Adrenal gland (tissue), 12 donors: Measurements from ENCODE around the gene SCAMP1. TPM values are rescaled to one million over a fixed set of nuclear protein-coding genes. Genes with fewer than 3 reads are reported as not detected.

Experiments
- DNase-seq, 7 donors: peaks; one replicate each; pipeline ENCODE4 v3.0.0-alpha.2; 2019 to 2020
- H3K27ac ChIP-seq, 5 donors: fragments of 200-600 bp; sonication (generic) in 4 of 5; 1 replicate in 3 of 5; 2 replicates in 2 of 5; pipeline versions ENCODE4 v1.5.1 to v1.8.0; 2016 to 2020; ENCODE audit warnings: mild to moderate bottlenecking in 1 of 5
- H3K27me3 ChIP-seq: fragments of 200-600 bp; 2 replicates; pipeline ENCODE4 v1.8.0; 2021
- H3K36me3 ChIP-seq, 2 donors: fragments of 200-600 bp; replicated peaks in 1 of 2; 1 replicate in 1 of 2; 2 replicates in 1 of 2; pipeline versions ENCODE4 v1.5.1 to v1.8.0; 2018 to 2022
- H3K4me1 ChIP-seq, 2 donors: fragments of 200-600 bp; replicated peaks in 1 of 2; 1 replicate in 1 of 2; 2 replicates in 1 of 2; pipeline versions ENCODE4 v1.5.1 to v1.8.0; 2018 to 2021
- H3K4me3 ChIP-seq, 4 donors: fragments of 200-600 bp; sonication (generic) in 3 of 4; one replicate each; pipeline ENCODE4 v1.5.1; 2016 to 2018
- H3K9me3 ChIP-seq, 3 donors: fragments of 200-600 bp; sonication (generic) in 1 of 3; replicated peaks in 1 of 3; 1 replicate in 2 of 3; 2 replicates in 1 of 3; pipeline versions ENCODE4 v1.5.1 to v1.8.0; 2016 to 2021
- CTCF ChIP-seq, 6 experiments: fragments of 450-650 bp in 4 of 6; fragments of 200-600 bp in 2 of 6; sonication (generic) in 1 of 6; IDR thresholded peaks; 1 replicate in 5 of 6; 2 replicates in 1 of 6; pipeline versions ENCODE4 v1.5.1 to v1.8.0; 2016 to 2021; ENCODE audit warnings: antibody characterized with exemption in 6 of 6, mild to moderate bottlenecking in 2 of 6, moderate library complexity in 1 of 6
- POLR2A ChIP-seq, 2 donors: fragments of 450-650 bp; IDR thresholded peaks; one replicate each; pipeline ENCODE4 v1.6.1; 2017; ENCODE audit warnings: antibody characterized with exemption in 2 of 2, mild to moderate bottlenecking in 2 of 2, moderate library complexity in 1 of 2
- WGBS, 4 donors: extraction: QIAGEN DNeasy Blood & Tissue Kit in 2 of 4; methylation state at CpG; one replicate each; pipeline versions ENCODE4 v1.1.5 to v1.1.7; 2013 to 2017; 5-methylcytosine and 5-hydroxymethylcytosine counted together
- intact Hi-C, 2 donors: fragments of 100-400 bp; cut with DNase I; formaldehyde crosslinking; loops; one replicate each; pipeline versions ENCODE4 v1.14.1 to v1.15.0; 2022 to 2023
- polyA plus RNA-seq, 3 donors: library from polyadenylated mRNA; stranded (reverse); fragments of 200-250 nt in 2 of 3; fragments of 350-450 nt in 1 of 3; fragmentation: Illumina TruSeq in 1 of 3; extraction: RNeasy Lipid Tissue Mini Kit (QIAGEN cat#74804) in 1 of 3; gene quantifications; one replicate each; pipeline ENCODE4 v1.2.3, GENCODE V29; 2013 to 2014
- total RNA-seq, 9 donors: library from RNA; depleted of rRNA in 4 of 9; stranded (reverse); fragments of >200 nt in 4 of 9; fragments of 120-200 nt in 1 of 9; fragmentation: NEBNext Ultra II Directional in 1 of 9; extraction: Animal tissue kit (Norgen Biotek cat#: 25700) in 1 of 9; gene quantifications; one replicate each; pipeline versions ENCODE4 v1.1.0 to v1.2.4, GENCODE V29; 2013 to 2023
- donor health status: healthy with polysubstance abuse.
- donor health status: Bipolar disorder and iron deficiency.
- donor health status: DM: yes; HTN: yes; CAD: no.
- donor health status: DM: no; HTN: no; CAD: no.
- donor health status: DM: no; HTN: no; CAD: no.
- donor health status: DM: yes; HTN: yes; CAD: no.

SCAMP1 gene
- total and polyA plus RNA-seq, 12 donors: 5.6 to 40.2 (median 25.9) TPM

GRCh38 chr5:78411586-78411985 is 51.2 kb downstream of the SCAMP1 start:
- no peaks in the 10 kb centered on the region for H3K36me3 ChIP-seq
- H3K27ac ChIP-seq: no peak overlapping the region
- intact Hi-C loops: no loop called here
- H3K4me1 ChIP-seq: peaks cover 0 to 6% of the 10 kb centered on the region in 2 donors
- H3K27me3 ChIP-seq: no peaks in the 10 kb centered on the region
- H3K9me3 ChIP-seq: no peaks in the 10 kb centered on the region
- no peak for DNase-seq
- TF ChIP-seq POLR2A (IDR thresholded peaks at IDR 0.05) (no peak), CTCF (IDR thresholded peaks at IDR 0.05) (no peak)
- no peak overlapping the region for H3K4me3 ChIP-seq

- TF ChIP-seq CTCF (IDR thresholded peaks at IDR 0.05) (no peak), POLR2A (IDR thresholded peaks at IDR 0.05) (no peak)
- intact Hi-C loops: no loop called here
- H3K4me3 ChIP-seq: no peak overlapping the region
- WGBS, 4 donors: 58 to 93% (median 88%) methylated on average over 1 of the region's 1 CpG
- H3K4me1 ChIP-seq: no peaks in the 10 kb centered on the region
- H3K9me3 ChIP-seq: no peaks in the 10 kb centered on the region
- no peak for DNase-seq
- no peaks in the 10 kb centered on the region for H3K36me3 ChIP-seq
- H3K27ac ChIP-seq: no peak overlapping the region
- H3K27me3 ChIP-seq: no peaks in the 10 kb centered on the region
Measured at GRCh38 chr5:78416677-78417425, 56.4 kb downstream of the SCAMP1 start.

- no peak overlapping the region for H3K4me3 ChIP-seq
- H3K27me3 ChIP-seq: no peaks in the 10 kb centered on the region
- intact Hi-C loops: no loop called here
- 74 to 86% (median 78%) methylated on average over 3 of the region's 3 CpGs for WGBS, 4 donors
- peaks cover 0 to 4% of the 10 kb centered on the region in 2 donors for H3K36me3 ChIP-seq
- TF ChIP-seq CTCF (IDR thresholded peaks at IDR 0.05) (no peak), POLR2A (IDR thresholded peaks at IDR 0.05) (no peak)
- no peaks in the 10 kb centered on the region for H3K9me3 ChIP-seq
- H3K4me1 ChIP-seq: no peaks in the 10 kb centered on the region
- no peak for DNase-seq
- no peak overlapping the region for H3K27ac ChIP-seq
Measured at GRCh38 chr5:78419396-78419795, 59.0 kb downstream of the SCAMP1 start.

GRCh38 chr5:78420548-78420947 is 60.1 kb downstream of the SCAMP1 start:
- TF ChIP-seq POLR2A (IDR thresholded peaks at IDR 0.05): no peak
- no peak for TF ChIP-seq CTCF (IDR thresholded peaks at IDR 0.05)
- Histone ChIP-seq H3K36me3 (peaks cover 0 to 4% of the 10 kb centered on the region in 2 donors), H3K27me3 (no peaks in the 10 kb centered on the region), H3K9me3 (no peaks in the 10 kb centered on the region), H3K4me1 (no peaks in the 10 kb centered on the region), H3K27ac (no peak overlapping the region), H3K4me3 (no peak overlapping the region)
- DNase-seq: no peak
- intact Hi-C loops: no loop called here
